T-helper 17 cell (primary cell): ENCODE measurements around the gene PLD5. TPM values are rescaled to one million over a fixed set of nuclear protein-coding genes. Genes with fewer than 3 reads are reported as not detected.
"Not testable (repeated sequence)": the region's sequence is repeated elsewhere in the genome, so short reads cannot be mapped to it uniquely, and the experiment has no call there.

Source experiments
- ATAC-seq: fragments of 150-1000 bp; cut with Tn5 transposase; 2 replicates; pipeline ENCODE4 v1.10.0; 2021; ENCODE audit warnings: mild to moderate bottlenecking, moderate library complexity
- DNase-seq, 3 donors: peaks; one replicate each; pipeline versions ENCODE4 v3.0.0 to v3.0.0-alpha.2; 2020 to 2021
- H3K9me3 ChIP-seq: one replicate; pipeline ENCODE4 v1.7.0; 2013; ENCODE audit warnings: low read length, mild to moderate bottlenecking; ENCODE audit not compliant: control insufficient read depth, poor library complexity, severe bottlenecking
- H3K27ac Mint-ChIP-seq: one replicate; pipeline ENCODE4 v1.8.0; 2022; ENCODE audit warnings: mild to moderate bottlenecking, moderate library complexity, mixed read lengths
- H3K27me3 Mint-ChIP-seq: one replicate; pipeline ENCODE4 v1.8.0; 2022; ENCODE audit warnings: mixed read lengths
- H3K36me3 Mint-ChIP-seq: one replicate; pipeline ENCODE4 v1.8.0; 2022; ENCODE audit warnings: low read depth, mixed read lengths
- H3K4me1 Mint-ChIP-seq: one replicate; pipeline ENCODE4 v1.8.0; 2022; ENCODE audit warnings: mild to moderate bottlenecking, mixed read lengths
- H3K4me3 Mint-ChIP-seq: one replicate; pipeline ENCODE4 v1.8.0; 2022; ENCODE audit warnings: mild to moderate bottlenecking, moderate library complexity, mixed read lengths
- total RNA-seq, 4 donors: library from RNA in 2 of 4; stranded (reverse) in 2 of 4; gene quantifications; one replicate each; pipeline ENCODE4 v1.2.3 and lab custom pipeline; 2022 to 2026

Gene PLD5
- total RNA-seq, 2 donors from 2014 or later, result not detected

- ATAC-seq, H3K4me3 Mint-ChIP-seq: not testable (repeated sequence)
Observed at GRCh38 chr1:242276769-242277168, 247.7 kb downstream of the PLD5 start.

GRCh38 chr1:242267004-242267403 lies 257.5 kb downstream of the PLD5 start:
- H3K27ac Mint-ChIP-seq, ATAC-seq, H3K27me3 Mint-ChIP-seq, H3K9me3 ChIP-seq, H3K4me1 Mint-ChIP-seq, DNase-seq, H3K36me3 Mint-ChIP-seq, H3K4me3 Mint-ChIP-seq: not testable (repeated sequence)

More at GRCh38 chr1:242276769-242277168, 247.7 kb downstream of the PLD5 start:
- DNase-seq, H3K27me3 Mint-ChIP-seq, H3K27ac Mint-ChIP-seq, H3K9me3 ChIP-seq, H3K4me1 Mint-ChIP-seq, H3K36me3 Mint-ChIP-seq: not testable (repeated sequence)

- not testable (repeated sequence) for ATAC-seq
Observed at GRCh38 chr1:242264419-242264818, 260.1 kb downstream of the PLD5 start.

GRCh38 chr1:242245255-242245654 lies 279.2 kb downstream of the PLD5 start:
- Mint-ChIP-seq H3K27me3 (no peaks in the 10 kb centered on the region), H3K4me3 (peak overlapping the region; percentile 12), H3K36me3 (no peaks in the 10 kb centered on the region), H3K4me1 (peaks cover 4% of the 10 kb centered on the region), H3K27ac (no peak overlapping the region)
- no peaks in the 10 kb centered on the region for H3K9me3 ChIP-seq
- no peak for DNase-seq
- ATAC-seq, result no peak

More at GRCh38 chr1:242264419-242264818, 260.1 kb downstream of the PLD5 start:
- not testable (repeated sequence) for H3K9me3 ChIP-seq, H3K4me3 Mint-ChIP-seq, H3K27me3 Mint-ChIP-seq, H3K4me1 Mint-ChIP-seq, H3K27ac Mint-ChIP-seq, H3K36me3 Mint-ChIP-seq, DNase-seq

- H3K9me3 ChIP-seq, result no peaks in the 10 kb centered on the region
- H3K27me3 Mint-ChIP-seq, result no peaks in the 10 kb centered on the region
- ATAC-seq, result no peak
- H3K36me3 Mint-ChIP-seq, result no peaks in the 10 kb centered on the region
- H3K4me1 Mint-ChIP-seq, result peaks cover 4% of the 10 kb centered on the region
- H3K4me3 Mint-ChIP-seq, result no peak overlapping the region
- DNase-seq, result no peak
- H3K27ac Mint-ChIP-seq, result no peak overlapping the region
Observed at GRCh38 chr1:242243472-242243871, 281.0 kb downstream of the PLD5 start.

- Mint-ChIP-seq H3K27me3 (no peaks in the 10 kb centered on the region), H3K4me3 (no peak overlapping the region), H3K36me3 (no peaks in the 10 kb centered on the region), H3K27ac (no peak overlapping the region), H3K4me1 (peaks cover 4% of the 10 kb centered on the region)
- no peaks in the 10 kb centered on the region for H3K9me3 ChIP-seq
- DNase-seq (no peak), ATAC-seq (no peak)
Observed at GRCh38 chr1:242242983-242243382, 281.5 kb downstream of the PLD5 start.

- H3K27me3 Mint-ChIP-seq, result no peaks in the 10 kb centered on the region
- peaks cover 4% of the 10 kb centered on the region for H3K4me1 Mint-ChIP-seq
- ATAC-seq (no peak), DNase-seq (no peak)
- no peak overlapping the region for H3K4me3 Mint-ChIP-seq
- no peaks in the 10 kb centered on the region for H3K9me3 ChIP-seq
- no peaks in the 10 kb centered on the region for H3K36me3 Mint-ChIP-seq
- H3K27ac Mint-ChIP-seq, result no peak overlapping the region
Observed at GRCh38 chr1:242241936-242242335, 282.6 kb downstream of the PLD5 start.

GRCh38 chr1:242240691-242241090 lies 283.8 kb downstream of the PLD5 start:
- Mint-ChIP-seq H3K4me3 (no peak overlapping the region), H3K27me3 (no peaks in the 10 kb centered on the region), H3K36me3 (no peaks in the 10 kb centered on the region), H3K27ac (no peak overlapping the region), H3K4me1 (peaks cover 4% of the 10 kb centered on the region)
- DNase-seq (no peak), ATAC-seq (no peak)
- no peaks in the 10 kb centered on the region for H3K9me3 ChIP-seq

GRCh38 chr1:242240077-242240476 lies 284.4 kb downstream of the PLD5 start:
- no peaks in the 10 kb centered on the region for H3K9me3 ChIP-seq
- DNase-seq (no peak), ATAC-seq (no peak)
- no peak overlapping the region for H3K4me3 Mint-ChIP-seq
- H3K36me3 Mint-ChIP-seq, result no peaks in the 10 kb centered on the region
- no peak overlapping the region for H3K27ac Mint-ChIP-seq
- peaks cover 4% of the 10 kb centered on the region for H3K4me1 Mint-ChIP-seq
- no peaks in the 10 kb centered on the region for H3K27me3 Mint-ChIP-seq

- DNase-seq (no peak), ATAC-seq (no peak)
- no peak overlapping the region for H3K27ac Mint-ChIP-seq
- peaks cover 4% of the 10 kb centered on the region for H3K4me1 Mint-ChIP-seq
- H3K4me3 Mint-ChIP-seq, result no peak overlapping the region
- H3K9me3 ChIP-seq, result no peaks in the 10 kb centered on the region
- no peaks in the 10 kb centered on the region for H3K27me3 Mint-ChIP-seq
- no peaks in the 10 kb centered on the region for H3K36me3 Mint-ChIP-seq
Observed at GRCh38 chr1:242239398-242239797, 285.1 kb downstream of the PLD5 start.

GRCh38 chr1:242237051-242237450 lies 287.4 kb downstream of the PLD5 start:
- Mint-ChIP-seq H3K4me1 (no peaks in the 10 kb centered on the region), H3K4me3 (no peak overlapping the region)

GRCh38 chr1:242228991-242229390 lies 295.5 kb downstream of the PLD5 start:
- no peak overlapping the region for H3K27ac Mint-ChIP-seq
- H3K27me3 Mint-ChIP-seq, result peaks cover 5% of the 10 kb centered on the region
- no peaks in the 10 kb centered on the region for H3K9me3 ChIP-seq
- no peak for ATAC-seq
- H3K4me1 Mint-ChIP-seq, result no peaks in the 10 kb centered on the region
- H3K4me3 Mint-ChIP-seq, result no peak overlapping the region
- DNase-seq, result no peak
- no peaks in the 10 kb centered on the region for H3K36me3 Mint-ChIP-seq

More at GRCh38 chr1:242237051-242237450, 287.4 kb downstream of the PLD5 start:
- DNase-seq (no peak), ATAC-seq (no peak)
- H3K9me3 ChIP-seq, result no peaks in the 10 kb centered on the region
- Mint-ChIP-seq H3K27ac (no peak overlapping the region), H3K27me3 (no peaks in the 10 kb centered on the region), H3K36me3 (no peaks in the 10 kb centered on the region)

GRCh38 chr1:242225767-242226573 lies 298.5 kb downstream of the PLD5 start:
- Mint-ChIP-seq H3K4me3 (no peak overlapping the region), H3K27me3 (no peaks in the 10 kb centered on the region), H3K36me3 (no peaks in the 10 kb centered on the region), H3K4me1 (no peaks in the 10 kb centered on the region), H3K27ac (no peak overlapping the region)
- no peaks in the 10 kb centered on the region for H3K9me3 ChIP-seq
- DNase-seq (no peak), ATAC-seq (no peak)
